Measurements from ENCODE around the gene ELAC1.
"Not testable (repeated sequence)": the region's sequence is repeated elsewhere in the genome, so short reads cannot be mapped to it uniquely, and the experiment has no call there.

The ELAC1 gene

GRCh38 chr18:50967714-50968661 lies at the start of gene ELAC1:
Gene ELAC1 (plus strand): TSS chr18:50968040. CDS start chr18:50974405, 6,365 bp downstream.
- peak; percentile 44 to 54 for DNase-seq

- no peak for DNase-seq
Measured at GRCh38 chr18:50918153-50918552, 49.7 kb upstream of the ELAC1 start.

- no peak for DNase-seq
Measured at GRCh38 chr18:50924372-50924771, 43.5 kb upstream of the ELAC1 start.

GRCh38 chr18:50926521-50926920 lies 41.3 kb upstream of the ELAC1 start:
- no peak for DNase-seq

GRCh38 chr18:50928551-50928950 lies 39.3 kb upstream of the ELAC1 start:
- DNase-seq, result no peak

GRCh38 chr18:50933684-50934083 lies 34.2 kb upstream of the ELAC1 start:
- no peak for DNase-seq

GRCh38 chr18:50934545-50935211 lies 33.2 kb upstream of the ELAC1 start:
- no peak for DNase-seq

- no peak for DNase-seq
Measured at GRCh38 chr18:50935493-50936191, 32.2 kb upstream of the ELAC1 start.

- no peak for DNase-seq
Measured at GRCh38 chr18:50937183-50937582, 30.7 kb upstream of the ELAC1 start.

GRCh38 chr18:50938912-50939311 lies 28.9 kb upstream of the ELAC1 start:
- no peak for DNase-seq

- no peak for DNase-seq
Measured at GRCh38 chr18:50944245-50944932, 23.5 kb upstream of the ELAC1 start.

GRCh38 chr18:50945918-50946317 lies 21.9 kb upstream of the ELAC1 start:
- DNase-seq, result not testable (repeated sequence)

- no peak for DNase-seq
Measured at GRCh38 chr18:50947899-50948298, 19.9 kb upstream of the ELAC1 start.

- DNase-seq, result no peak
Measured at GRCh38 chr18:50949185-50949584, 18.7 kb upstream of the ELAC1 start.

- no peak for DNase-seq
Measured at GRCh38 chr18:50950626-50951025, 17.2 kb upstream of the ELAC1 start.

- no peak for DNase-seq
Measured at GRCh38 chr18:50953822-50954221, 14.0 kb upstream of the ELAC1 start.

- DNase-seq, result no peak
Measured at GRCh38 chr18:50955253-50955652, 12.6 kb upstream of the ELAC1 start.

GRCh38 chr18:50956116-50956515 lies 11.7 kb upstream of the ELAC1 start:
- no peak for DNase-seq

- DNase-seq, result no peak
Measured at GRCh38 chr18:50961974-50962373, 5.9 kb upstream of the ELAC1 start.

GRCh38 chr18:50969448-50969847 lies 1.6 kb downstream of the ELAC1 start:
- no peak for DNase-seq

GRCh38 chr18:50970006-50970405 lies 2.2 kb downstream of the ELAC1 start:
- DNase-seq, result no peak

GRCh38 chr18:50972404-50972803 lies 4.6 kb downstream of the ELAC1 start:
- DNase-seq, result not testable (repeated sequence)
